GM12878 (cell line): Measurements from ENCODE around the gene ITPR3. TPM values are rescaled to one million over a fixed set of nuclear protein-coding genes. Genes with fewer than 3 reads are reported as not detected.

Experiments used
- ATAC-seq: fragments of 200-7000 bp; cut with Tn5 transposase; 3 replicates; pipeline ENCODE4 v1.9.1; 2020; ENCODE audit warnings: mild to moderate bottlenecking, moderate library complexity
- BruUV-seq: library from RNA; stranded (reverse); fragments of 400-500 nt; replicated peaks from 2 replicates; lab custom pipeline; 2021; lab: Mats Ljungman, UMichigan
- CTCF ChIA-PET: fragments of 300-600 bp; sonication (Branson Sonifier 250); formaldehyde crosslinking; extraction: SDS; loops from one replicate; lab custom pipeline; 2021; ENCODE audit warnings: inconsistent platforms; lab: Yijun Ruan, JAX
- POLR2A ChIA-PET: fragments of 350-600 bp; formaldehyde crosslinking; extraction: SDS; loops from one replicate; lab custom pipeline; 2021; ENCODE audit warnings: inconsistent platforms; lab: Charles Lee
- RAD21 ChIA-PET: fragments of 300-600 bp; sonication (Branson Sonifier 250); formaldehyde crosslinking; loops from one replicate; lab custom pipeline; 2023; ENCODE audit warnings: antibody characterized with exemption; ENCODE audit not compliant: unreplicated experiment; lab: Charles Lee
- SMC1A ChIA-PET: fragments of 300-600 bp; sonication (Branson Sonifier 250); formaldehyde crosslinking; loops from one replicate; lab custom pipeline; 2023; ENCODE audit not compliant: unreplicated experiment, uncharacterized antibody; lab: Charles Lee
- DNase-seq: peaks from one replicate; pipeline ENCODE4 v3.0.0-alpha.2; 2011; ENCODE audit warnings: low read depth, low spot score
- FAIRE-seq: peaks from 3 replicates; lab custom pipeline; 2011; peaks lifted over from hg19 to GRCh38; lab: Jason Lieb, UNC
- H2AFZ ChIP-seq: 2 replicates; pipeline ENCODE4 v1.6.0; 2011; ENCODE audit warnings: low read depth, low read length, control low read depth; ENCODE audit not compliant: control insufficient read depth
- H3K27ac ChIP-seq: 2 replicates; pipeline ENCODE4 v1.5.1; 2011; ENCODE audit warnings: control low read depth; ENCODE audit not compliant: control insufficient read depth, insufficient read depth
- H3K27me3 ChIP-seq, 2 experiments: replicated peaks in 1 of 2; 2 replicates each; pipeline versions ENCODE4 v1.6.0 to v1.6.1; 2011; ENCODE audit warnings: low read length in 1 of 2; ENCODE audit not compliant: control insufficient read depth in 2 of 2, insufficient read depth in 2 of 2
- H3K36me3 ChIP-seq, 2 experiments: 2 replicates each; pipeline ENCODE4 v1.5.1; 2011; ENCODE audit warnings: low read length in 1 of 2; ENCODE audit not compliant: control insufficient read depth in 2 of 2, insufficient read depth in 2 of 2
- H3K4me1 ChIP-seq: 2 replicates; pipeline ENCODE4 v1.6.1; 2011; ENCODE audit warnings: mild to moderate bottlenecking, low read length, moderate library complexity, mixed read lengths; ENCODE audit not compliant: control insufficient read depth, insufficient read depth
- H3K4me2 ChIP-seq: 2 replicates; pipeline ENCODE4 v1.6.0; 2011; ENCODE audit warnings: control low read depth; ENCODE audit not compliant: control insufficient read depth, insufficient read depth
- H3K4me3 ChIP-seq: fragments of 200-600 bp; sonication (generic); 2 replicates; pipeline ENCODE4 v1.5.1; 2016
- H3K79me2 ChIP-seq: 2 replicates; pipeline ENCODE4 v1.6.0; 2011; ENCODE audit warnings: low read length; ENCODE audit not compliant: control insufficient read depth, insufficient read depth
- H3K9ac ChIP-seq: 2 replicates; pipeline ENCODE4 v1.8.0; 2011; ENCODE audit warnings: low read length, control low read depth, mixed read lengths; ENCODE audit not compliant: control insufficient read depth, insufficient read depth
- H3K9me3 ChIP-seq: replicated peaks from 3 replicates; pipeline ENCODE4 v1.5.1; 2011; ENCODE audit warnings: mild to moderate bottlenecking, low read length; ENCODE audit not compliant: control insufficient read depth, insufficient read depth
- H4K20me1 ChIP-seq: 2 replicates; pipeline ENCODE4 v1.6.0; 2011; ENCODE audit not compliant: control insufficient read depth, insufficient read depth
- ATF7 ChIP-seq: fragments of 450-650 bp; IDR thresholded peaks from 2 replicates; pipeline ENCODE4 v1.6.1; 2016; ENCODE audit warnings: low read depth, mild to moderate bottlenecking
- EED ChIP-seq: sonication (generic); IDR thresholded peaks from 2 replicates; pipeline ENCODE4 v1.6.1; 2016; ENCODE audit warnings: antibody characterized with exemption, low read depth
- EGR1 ChIP-seq, 2 experiments: IDR thresholded peaks; 1 replicate in 1 of 2; 2 replicates in 1 of 2; pipeline ENCODE4 v1.6.1; 2011 to 2012; ENCODE audit warnings: low read depth in 2 of 2, low read length in 2 of 2, borderline replicate concordance in 1 of 2, mild to moderate bottlenecking in 1 of 2, moderate library complexity in 1 of 2
- HDGF ChIP-seq: fragments of 450-650 bp; IDR thresholded peaks from 2 replicates; pipeline ENCODE4 v1.6.1; 2016; ENCODE audit warnings: antibody characterized with exemption
- KDM1A ChIP-seq: fragments of 200-600 bp; sonication (generic); IDR thresholded peaks from 2 replicates; pipeline ENCODE4 v1.6.1; 2016; ENCODE audit warnings: borderline replicate concordance
- MAX ChIP-seq: IDR thresholded peaks from 2 replicates; pipeline ENCODE4 v1.6.1; 2012; ENCODE audit warnings: low read depth, low read length, improper control_type of control experiment
- RELB ChIP-seq: fragments of 450-650 bp; IDR thresholded peaks from 2 replicates; pipeline ENCODE4 v1.6.1; 2017; ENCODE audit warnings: low read depth, mild to moderate bottlenecking, moderate library complexity
- SIX5 ChIP-seq: IDR thresholded peaks from 2 replicates; pipeline ENCODE4 v1.6.1; 2011; ENCODE audit warnings: mild to moderate bottlenecking, low read depth, low read length, moderate library complexity; ENCODE audit not compliant: severe bottlenecking
- STAT3 ChIP-seq: IDR thresholded peaks from 2 replicates; pipeline ENCODE4 v1.6.1; 2011; ENCODE audit warnings: low read depth, low read length, improper control_type of control experiment
- TARDBP ChIP-seq: IDR thresholded peaks from 2 replicates; pipeline ENCODE4 v1.6.1; 2016; ENCODE audit warnings: borderline replicate concordance
- ZBTB11 ChIP-seq: fragments of 450-650 bp; formaldehyde crosslinking; IDR thresholded peaks from 2 replicates; pipeline ENCODE4 v1.5.0; 2022; ENCODE audit warnings: mild to moderate bottlenecking, missing genetic modification characterization
- ZNF384 ChIP-seq: IDR thresholded peaks from 2 replicates; pipeline ENCODE4 v1.6.1; 2012; ENCODE audit warnings: low read depth, mild to moderate bottlenecking, low read length, improper control_type of control experiment, borderline replicate concordance
- ZNF622 ChIP-seq: fragments of 450-650 bp; IDR thresholded peaks from 2 replicates; pipeline ENCODE4 v1.6.1; 2017; ENCODE audit warnings: mild to moderate bottlenecking, inconsistent platforms
- ZSCAN29 ChIP-seq: fragments of 450-650 bp; IDR thresholded peaks from 2 replicates; pipeline ENCODE4 v1.6.1; 2017; ENCODE audit warnings: mild to moderate bottlenecking, moderate library complexity
- WGBS: methylation state at CpG from one replicate; pipeline ENCODE4 v1.1.6; 2016; ENCODE audit warnings: low lambda C conversion rate; ENCODE audit not compliant: insufficient replicate concordance, insufficient coverage; ENCODE audit errors: missing lambda C conversion rate; 5-methylcytosine and 5-hydroxymethylcytosine counted together
- in situ Hi-C: fragments of 300-500 bp; cut with MboI; formaldehyde crosslinking; loops from 9 replicates; pipeline ENCODE4 v1.14.3; 2018; ENCODE audit warnings: mixed read lengths
- intact Hi-C: fragments of 100-400 bp; cut with micrococcal nuclease; formaldehyde crosslinking; loops from one replicate; pipeline ENCODE4 v1.14.2; 2022; ENCODE audit not compliant: unreplicated experiment
- polyA plus RNA-seq, 11 experiments: library from polyadenylated mRNA; depleted of rRNA in 4 of 11; unstranded in 6 of 11; stranded (reverse) in 5 of 11; fragments of >200 nt; fragmentation: Nextera tagmentation in 4 of 11; fragmentation: Illumina TruSeq in 1 of 11; extraction: Ambion mirVana in 4 of 11; extraction: Trizol in 1 of 11; gene quantifications; 1 replicate in 1 of 11; 2 replicates in 10 of 11; pipeline versions ENCODE4 v1.2.1 to v1.2.3, GENCODE V29; 2011 to 2016; ENCODE audit warnings: inconsistent platforms in 2 of 11, missing spikeins in 2 of 11, low read depth in 1 of 11
- total RNA-seq, 4 experiments: library from RNA; depleted of rRNA in 3 of 4; stranded (reverse); fragments of >200 nt in 3 of 4; fragmentation: Illumina TruSeq in 1 of 4; extraction: Trizol in 1 of 4; gene quantifications; 2 replicates each; pipeline versions ENCODE4 v1.2.1 to v1.2.3, GENCODE V29; 2013 to 2021
- TF ChIP-seq, protein P1 (sequence below): fragments of 450-650 bp; IDR thresholded peaks from 2 replicates; pipeline ENCODE4 v1.6.1; 2017; ENCODE audit warnings: mild to moderate bottlenecking

Gene ITPR3
- total and polyA plus RNA-seq, 10 of the 15 experiments (the other 5 are each of a cell fraction or from before 2014, with no cell fraction given) = 0.32 to 34.0 (median 11.9) TPM

GRCh38 chr6:33694401-33694931, 73.3 kb downstream of the ITPR3 start:
- Histone ChIP-seq H4K20me1 (no peaks in the 10 kb centered on the region), H3K79me2 (no peaks in the 10 kb centered on the region), H3K9me3 (no peaks in the 10 kb centered on the region), H3K4me3 (no peak overlapping the region), H3K9ac (no peak overlapping the region), H3K27me3 (no peaks in the 10 kb centered on the region), H3K27ac (no peak overlapping the region), H3K4me1 (peaks cover 29% of the 10 kb centered on the region), H3K36me3 (peaks cover 30 to 40% of the 10 kb centered on the region in 2 experiments), H2AFZ (no peak overlapping the region), H3K4me2 (no peak overlapping the region)
- no peak for FAIRE-seq
- ChIA-PET POLR2A (interaction anchor here (0.6 kb wide), 1 partner anchor 260 kb away, joined by 3 read pairs; no protein-coding TSS in a partner anchor), RAD21 (interaction anchor here (1.3 kb wide), 1 partner anchor 104 kb away, joined by 3 read pairs; no protein-coding TSS in a partner anchor), CTCF (interaction anchor here (0.7 to 2.4 kb wide), 4 partner anchors 8 to 117 kb away, joined by 3 to 6 read pairs (median 4); no protein-coding TSS in a partner anchor), SMC1A (interaction anchor here (0.5 kb wide), 1 partner anchor 377 kb away, joined by 3 read pairs; the partner anchor contains the start of gene ZBTB22)
- intact Hi-C loops (no loop called here), in situ Hi-C loops (no loop called here)
- no TSS peak for BruUV-seq
- no peak for ATAC-seq
- 82% methylated on average over 14 of the region's 19 CpGs for WGBS
- no peak for DNase-seq
- TF ChIP-seq EED (no peak), ZNF622 (no peak), ZSCAN29 (no peak), KDM1A (no peak), STAT3 (no peak), HDGF (no peak), ZBTB11 (CRISPR knock-in tag) (no peak), ZNF384 (no peak), RELB (no peak), TARDBP (no peak), MAX (no peak), SIX5 (no peak), ATF7 (no peak), EGR1 (IDR thresholded peaks at IDR 0.05; ENCODE audit: borderline replicate concordance in 1 of 2, low read depth in 2 of 2, low read length in 2 of 2) (no peak)
- TF ChIP-seq, protein P1, sequence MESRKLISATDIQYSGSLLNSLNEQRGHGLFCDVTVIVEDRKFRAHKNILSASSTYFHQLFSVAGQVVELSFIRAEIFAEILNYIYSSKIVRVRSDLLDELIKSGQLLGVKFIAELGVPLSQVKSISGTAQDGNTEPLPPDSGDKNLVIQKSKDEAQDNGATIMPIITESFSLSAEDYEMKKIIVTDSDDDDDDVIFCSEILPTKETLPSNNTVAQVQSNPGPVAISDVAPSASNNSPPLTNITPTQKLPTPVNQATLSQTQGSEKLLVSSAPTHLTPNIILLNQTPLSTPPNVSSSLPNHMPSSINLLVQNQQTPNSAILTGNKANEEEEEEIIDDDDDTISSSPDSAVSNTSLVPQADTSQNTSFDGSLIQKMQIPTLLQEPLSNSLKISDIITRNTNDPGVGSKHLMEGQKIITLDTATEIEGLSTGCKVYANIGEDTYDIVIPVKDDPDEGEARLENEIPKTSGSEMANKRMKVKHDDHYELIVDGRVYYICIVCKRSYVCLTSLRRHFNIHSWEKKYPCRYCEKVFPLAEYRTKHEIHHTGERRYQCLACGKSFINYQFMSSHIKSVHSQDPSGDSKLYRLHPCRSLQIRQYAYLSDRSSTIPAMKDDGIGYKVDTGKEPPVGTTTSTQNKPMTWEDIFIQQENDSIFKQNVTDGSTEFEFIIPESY = no peak
